Pancreas (tissue), 10 donors: Measurements from ENCODE around the gene ACOXL. TPM values are rescaled to one million over a fixed set of nuclear protein-coding genes. Genes with fewer than 3 reads are reported as not detected.

Experiments
- ATAC-seq, 4 donors: fragments of 200-7000 bp; cut with Tn5 transposase; one replicate each; pipeline versions ENCODE4 v1.8.0 to v1.9.1; 2020; ENCODE audit warnings: mild to moderate bottlenecking in 4 of 4, moderate library complexity in 4 of 4
- DNase-seq, 6 donors: peaks; one replicate each; pipeline ENCODE4 v3.0.0-alpha.2; 2020
- FAIRE-seq: peaks from 2 replicates; lab custom pipeline; 2012; peaks lifted over from hg19 to GRCh38; lab: Jason Lieb, UNC
- H3K27ac ChIP-seq, 4 donors: fragments of 200-600 bp; sonication (generic); 1 replicate in 3 of 4; 2 replicates in 1 of 4; pipeline versions ENCODE4 v1.5.0 to v1.8.0; 2020
- H3K27me3 ChIP-seq, 4 donors: fragments of 200-600 bp; one replicate each; pipeline ENCODE4 v1.8.0; 2021
- H3K36me3 ChIP-seq, 3 donors: fragments of 200-600 bp; sonication (generic) in 1 of 3; one replicate each; pipeline versions ENCODE4 v1.5.0 to v1.8.0; 2020 to 2021
- H3K4me1 ChIP-seq, 3 donors: fragments of 200-600 bp; one replicate each; pipeline ENCODE4 v1.8.0; 2021
- H3K4me3 ChIP-seq, 4 donors: fragments of 200-600 bp; sonication (generic) in 2 of 4; one replicate each; pipeline versions ENCODE4 v1.5.0 to v1.8.0; 2020 to 2021
- H3K9me3 ChIP-seq, 4 donors: fragments of 200-600 bp; one replicate each; pipeline ENCODE4 v1.8.0; 2021
- CTCF ChIP-seq, 4 donors: fragments of 200-600 bp; sonication (generic) in 3 of 4; IDR thresholded peaks; one replicate each; pipeline versions ENCODE4 v1.5.0 to v1.8.0; 2021; ENCODE audit warnings: antibody characterized with exemption in 4 of 4
- whole genome bisulfite sequencing, 2 donors: extraction: QIAGEN DNeasy Blood & Tissue Kit; methylation state at CpG; one replicate each; pipeline ENCODE4 v1.1.7; 2013; 5-methylcytosine and 5-hydroxymethylcytosine counted together
- intact Hi-C, 3 donors: fragments of 100-400 bp; cut with DNase I; formaldehyde crosslinking; loops; one replicate each; pipeline versions ENCODE4 v1.11.1 to v1.14.2; 2022
- polyA plus RNA-seq, 2 donors: library from polyadenylated mRNA; stranded (reverse); fragments of 200-250 nt; gene quantifications; one replicate each; pipeline ENCODE4 v1.2.3, GENCODE V29; 2013
- total RNA-seq, 6 donors: library from RNA; stranded (reverse); fragmentation: NEBNext Ultra II Directional in 4 of 6; extraction: Animal tissue kit (Norgen Biotek cat#: 25700) in 4 of 6; gene quantifications; one replicate each; pipeline versions ENCODE4 v1.2.1 to v1.2.4, GENCODE V29; 2021 to 2023
- donor health status: healthy with polysubstance abuse.
- donor health status: DM: no; HTN: no; CAD: no; lungs with moderate emphysema.
- donor health status: DM: no; HTN: no; CAD: no.
- donor health status: control.
- donor health status: control.
- donor health status: Bipolar disorder and iron deficiency.
- donor health status: DM: yes; HTN: yes; CAD: no.
- donor health status: DM: no; HTN: no; CAD: no.
- donor health status: DM: no; HTN: no; CAD: no.
- donor health status: DM: yes; HTN: yes; CAD: no.

Gene ACOXL
- total and polyA plus RNA-seq, 8 donors = 0.06 to 0.75 (median 0.21) TPM; not detected in 2

GRCh38 chr2:110829413-110830146 is 97.2 kb downstream of the ACOXL start:
- Histone ChIP-seq H3K4me1 (no peaks in the 10 kb centered on the region), H3K4me3 (no peak overlapping the region), H3K9me3 (no peaks in the 10 kb centered on the region), H3K27me3 (no peaks in the 10 kb centered on the region), H3K27ac (no peak overlapping the region), H3K36me3 (no peaks in the 10 kb centered on the region)
- FAIRE-seq = no peak
- no peak for DNase-seq
- ATAC-seq = no peak
- intact Hi-C loops = no loop called here
- WGBS, 2 donors = 58 to 73% methylated on average over 6 of the region's 6 CpGs
- no peak for TF ChIP-seq CTCF (IDR thresholded peaks at IDR 0.05)

- intact Hi-C loops = no loop called here
- no peaks in the 10 kb centered on the region for H3K36me3 ChIP-seq
- no peaks in the 10 kb centered on the region for H3K27me3 ChIP-seq
- H3K4me1 ChIP-seq = no peaks in the 10 kb centered on the region
- no peak overlapping the region for H3K27ac ChIP-seq
- DNase-seq = no peak
- no peaks in the 10 kb centered on the region for H3K9me3 ChIP-seq
- ATAC-seq = no peak
- no peak for FAIRE-seq
- TF ChIP-seq CTCF (IDR thresholded peaks at IDR 0.05) = no peak
- no peak overlapping the region for H3K4me3 ChIP-seq
- WGBS, 2 donors = 84 to 93% methylated on average over 1 of the region's 1 CpG
Measured at GRCh38 chr2:110832740-110833139, 100.4 kb downstream of the ACOXL start.

GRCh38 chr2:110834134-110834827 is 101.9 kb downstream of the ACOXL start:
- ATAC-seq (no peak), FAIRE-seq (no peak), DNase-seq (no peak)
- intact Hi-C loops = no loop called here
- no peaks in the 10 kb centered on the region for H3K36me3 ChIP-seq
- no peak overlapping the region for H3K27ac ChIP-seq
- no peaks in the 10 kb centered on the region for H3K4me1 ChIP-seq
- H3K4me3 ChIP-seq = no peak overlapping the region
- 48 to 55% methylated on average over 7 of the region's 7 CpGs for WGBS, 2 donors
- H3K9me3 ChIP-seq = no peaks in the 10 kb centered on the region
- no peak for TF ChIP-seq CTCF (IDR thresholded peaks at IDR 0.05)
- H3K27me3 ChIP-seq = no peaks in the 10 kb centered on the region

DNA sequence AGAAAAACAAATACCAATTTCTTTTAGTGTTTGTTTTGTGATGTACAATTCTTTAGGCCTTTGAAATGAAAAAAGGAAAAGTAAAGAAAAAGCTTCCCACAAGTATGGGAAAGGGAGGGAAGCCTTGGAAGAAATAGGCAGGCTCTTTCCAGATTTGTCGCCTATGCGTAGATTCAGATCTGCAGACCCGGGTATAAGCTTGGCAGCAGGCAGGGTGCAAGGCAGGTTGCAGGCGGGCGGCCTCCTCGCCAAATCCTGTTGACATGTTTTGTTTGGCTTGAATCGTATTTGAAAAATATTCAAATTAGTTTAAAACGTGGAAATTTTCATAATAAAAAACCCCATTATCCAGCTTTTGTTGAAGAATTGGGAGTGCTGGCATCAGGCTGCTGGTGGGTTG is 104.3 kb downstream of the ACOXL start:
- intact Hi-C loops = no loop called here
- no peaks in the 10 kb centered on the region for H3K9me3 ChIP-seq
- DNase-seq (no peak), FAIRE-seq (no peak), ATAC-seq (no peak)
- TF ChIP-seq CTCF (IDR thresholded peaks at IDR 0.05) = no peak
- 86 to 94% methylated on average over 8 of the region's 8 CpGs for WGBS, 2 donors
- no peaks in the 10 kb centered on the region for H3K36me3 ChIP-seq
- no peaks in the 10 kb centered on the region for H3K4me1 ChIP-seq
- H3K4me3 ChIP-seq = no peak overlapping the region
- no peak overlapping the region for H3K27ac ChIP-seq
- no peaks in the 10 kb centered on the region for H3K27me3 ChIP-seq
